IMR-90 (cell line): ENCODE results near the gene LBH. TPM values are rescaled to one million over a fixed set of nuclear protein-coding genes. Genes with fewer than 3 reads are reported as not detected.

Source experiments
- ATAC-seq: fragments of 200-7000 bp; cut with Tn5 transposase; 2 replicates; pipeline ENCODE4 v1.9.1; 2020; ENCODE audit warnings: low read depth, mild to moderate bottlenecking, moderate library complexity
- BruUV-seq: library from RNA; stranded (reverse); fragments of 400-500 nt; replicated peaks from 2 replicates; lab custom pipeline; 2021; lab: Mats Ljungman, UMichigan
- CTCF ChIA-PET: fragments of 300-600 bp; formaldehyde crosslinking; extraction: SDS; loops from one replicate; lab custom pipeline; 2021; ENCODE audit warnings: antibody characterized with exemption; lab: Yijun Ruan, JAX
- POLR2A ChIA-PET: fragments of 300-600 bp; sonication (Branson Sonifier 250); formaldehyde crosslinking; loops from one replicate; lab custom pipeline; 2022; ENCODE audit warnings: antibody characterized with exemption; ENCODE audit not compliant: unreplicated experiment; lab: Charles Lee
- DNase-seq: peaks from one replicate; pipeline ENCODE4 v3.0.0; 2013
- H2AFZ ChIP-seq: replicated peaks from 2 replicates; pipeline ENCODE3; 2013; ENCODE audit warnings: low read length, mild to moderate bottlenecking; ENCODE audit not compliant: poor library complexity
- H2AK5ac ChIP-seq: 2 replicates; pipeline ENCODE4 v1.6.1; 2013; ENCODE audit warnings: low read depth, low read length, inconsistent platforms
- H2AK9ac ChIP-seq: replicated peaks from 2 replicates; pipeline ENCODE3; 2013; ENCODE audit warnings: mild to moderate bottlenecking, low read depth, low read length, moderate library complexity; ENCODE audit not compliant: poor library complexity
- H2BK120ac ChIP-seq: 2 replicates; pipeline ENCODE4 v1.6.1; 2013; ENCODE audit warnings: low read depth, low read length, inconsistent platforms
- H2BK15ac ChIP-seq: 3 replicates; pipeline ENCODE4 v1.6.1; 2013; ENCODE audit warnings: low read depth, low read length, inconsistent platforms
- H2BK20ac ChIP-seq: 2 replicates; pipeline ENCODE4 v1.6.1; 2013; ENCODE audit warnings: low read depth, mild to moderate bottlenecking, inconsistent platforms, low read length, moderate library complexity
- H2BK5ac ChIP-seq: 2 replicates; pipeline ENCODE4 v1.6.1; 2013; ENCODE audit warnings: mild to moderate bottlenecking, low read depth, low read length, inconsistent platforms; ENCODE audit not compliant: poor library complexity, severe bottlenecking
- H3K14ac ChIP-seq: replicated peaks from 2 replicates; pipeline ENCODE4 v1.6.1; 2013; ENCODE audit warnings: low read depth, low read length, inconsistent platforms
- H3K18ac ChIP-seq: 2 replicates; pipeline ENCODE4 v1.6.1; 2013; ENCODE audit warnings: low read depth, low read length, control low read depth
- H3K23ac ChIP-seq: 2 replicates; pipeline ENCODE4 v1.6.1; 2013; ENCODE audit warnings: low read depth, low read length, inconsistent platforms
- H3K27ac ChIP-seq: 2 replicates; pipeline ENCODE4 v1.5.1; 2013; ENCODE audit warnings: mild to moderate bottlenecking, control low read depth, low read length; ENCODE audit not compliant: insufficient read depth
- H3K27me3 ChIP-seq: 2 replicates; pipeline ENCODE4 v1.6.1; 2013; ENCODE audit warnings: low read length; ENCODE audit not compliant: control insufficient read depth, insufficient read depth
- H3K36me3 ChIP-seq: 2 replicates; pipeline ENCODE4 v1.6.1; 2013; ENCODE audit warnings: low read length, mixed read lengths; ENCODE audit not compliant: control insufficient read depth, insufficient read depth
- H3K4ac ChIP-seq: 2 replicates; pipeline ENCODE4 v1.6.1; 2013; ENCODE audit warnings: low read depth, low read length, inconsistent platforms
- H3K4me1 ChIP-seq: 2 replicates; pipeline ENCODE4 v1.6.1; 2013; ENCODE audit warnings: low read length, mixed read lengths; ENCODE audit not compliant: control insufficient read depth, insufficient read depth
- H3K4me2 ChIP-seq: 2 replicates; pipeline ENCODE4 v1.6.1; 2013; ENCODE audit warnings: low read depth, mild to moderate bottlenecking, control low read depth, low read length, moderate library complexity
- H3K4me3 ChIP-seq: 2 replicates; pipeline ENCODE4 v1.5.1; 2013; ENCODE audit warnings: low read depth, mild to moderate bottlenecking, control low read depth, low read length, moderate library complexity; ENCODE audit not compliant: insufficient read depth
- H3K56ac ChIP-seq: 2 replicates; pipeline ENCODE4 v1.6.1; 2013; ENCODE audit warnings: low read length, inconsistent platforms; ENCODE audit not compliant: insufficient read depth; ENCODE audit errors: extremely low read depth
- H3K79me1 ChIP-seq, 2 experiments: 2 replicates each; pipeline ENCODE4 v1.6.1; 2013; ENCODE audit warnings: low read length in 2 of 2, inconsistent platforms in 1 of 2, low read depth in 1 of 2
- H3K9ac ChIP-seq: 2 replicates; pipeline ENCODE4 v1.6.1; 2013; ENCODE audit warnings: low read depth, low read length, control low read depth
- H3K9me1 ChIP-seq: 2 replicates; pipeline ENCODE4 v1.6.1; 2013; ENCODE audit warnings: low read length, inconsistent platforms; ENCODE audit not compliant: insufficient read depth
- H3K9me3 ChIP-seq: 2 replicates; pipeline ENCODE4 v1.6.1; 2013; ENCODE audit warnings: low read length; ENCODE audit not compliant: control insufficient read depth, insufficient read depth
- H4K20me1 ChIP-seq: 2 replicates; pipeline ENCODE4 v1.6.1; 2013; ENCODE audit warnings: low read length, inconsistent platforms; ENCODE audit not compliant: insufficient read depth
- H4K5ac ChIP-seq: 2 replicates; pipeline ENCODE4 v1.6.1; 2013; ENCODE audit warnings: mild to moderate bottlenecking, low read depth, low read length, control low read depth
- H4K8ac ChIP-seq, 2 experiments: 2 replicates each; pipeline ENCODE4 v1.6.1; 2013; ENCODE audit warnings: low read depth in 2 of 2, low read length in 2 of 2, control low read depth in 1 of 2, inconsistent platforms in 1 of 2
- H4K91ac ChIP-seq: 2 replicates; pipeline ENCODE4 v1.6.1; 2013; ENCODE audit warnings: low read depth, low read length, inconsistent platforms; ENCODE audit not compliant: insufficient read depth
- CHD1 ChIP-seq: IDR thresholded peaks from 2 replicates; pipeline ENCODE4 v1.6.1; 2012; ENCODE audit warnings: low read depth, low read length, improper control_type of control experiment
- CTCF ChIP-seq: conservative IDR thresholded peaks from 2 replicates; pipeline ENCODE4 v1.5.1; 2012; ENCODE audit warnings: mild to moderate bottlenecking, low read depth, low read length, improper control_type of control experiment
- ELK1 ChIP-seq: fragments of 150-350 bp; IDR thresholded peaks from 2 replicates; pipeline ENCODE4 v1.6.1; 2016; ENCODE audit warnings: low read depth, mild to moderate bottlenecking, low read length, moderate library complexity, borderline replicate concordance
- MAZ ChIP-seq: IDR thresholded peaks from 2 replicates; pipeline ENCODE4 v1.6.1; 2012; ENCODE audit warnings: low read depth, mild to moderate bottlenecking, low read length, improper control_type of control experiment, moderate library complexity, borderline replicate concordance
- MXI1 ChIP-seq: IDR thresholded peaks from 2 replicates; pipeline ENCODE4 v1.6.1; 2012; ENCODE audit warnings: low read depth, mild to moderate bottlenecking, low read length, moderate library complexity, borderline replicate concordance
- NFE2L2 ChIP-seq: fragments of 150-350 bp; IDR thresholded peaks from 2 replicates; pipeline ENCODE4 v1.6.1; 2016; ENCODE audit warnings: low read depth, mild to moderate bottlenecking, low read length
- POLR2A ChIP-seq: IDR thresholded peaks from 2 replicates; pipeline ENCODE4 v1.6.1; 2012; ENCODE audit warnings: mild to moderate bottlenecking, low read depth, low read length
- RFX5 ChIP-seq: IDR thresholded peaks from 2 replicates; pipeline ENCODE4 v1.8.0; 2012; ENCODE audit warnings: low read depth, mild to moderate bottlenecking, low read length, moderate library complexity
- SMC3 ChIP-seq: fragments of 150-350 bp; IDR thresholded peaks from 2 replicates; pipeline ENCODE4 v1.6.1; 2016; ENCODE audit warnings: low read depth, mild to moderate bottlenecking, antibody characterized with exemption, low read length, moderate library complexity
- USF2 ChIP-seq: fragments of 150-350 bp; IDR thresholded peaks from 2 replicates; pipeline ENCODE4 v1.6.1; 2017; ENCODE audit warnings: mild to moderate bottlenecking, antibody characterized with exemption, low read length, low read depth
- WGBS, 2 experiments: methylation state at CpG; one replicate each; pipeline versions ENCODE4 v1.1.5 to v1.1.7; 2013; ENCODE audit warnings: missing lambda C conversion rate in 2 of 2; ENCODE audit not compliant: insufficient read length in 1 of 2; ENCODE audit errors: extremely low coverage in 2 of 2; 5-methylcytosine and 5-hydroxymethylcytosine counted together
- dilution Hi-C: fragments of 300-500 bp; cut with HindIII; formaldehyde crosslinking; loops from one replicate; pipeline ENCODE4 v1.14.3; 2018; ENCODE audit warnings: low sequenced_read_pairs; ENCODE audit not compliant: unreplicated experiment
- in situ Hi-C: fragments of 300-500 bp; cut with MboI; formaldehyde crosslinking; loops from 3 replicates; pipeline ENCODE4 v1.14.3; 2019; ENCODE audit warnings: low sequenced_read_pairs, inconsistent platforms, mixed read lengths
- intact Hi-C: fragments of 100-400 bp; cut with micrococcal nuclease; formaldehyde crosslinking; loops from 2 replicates; pipeline ENCODE4 v1.10.0; 2022
- polyA plus RNA-seq, 3 experiments: library from polyadenylated mRNA; depleted of rRNA; stranded (reverse); fragments of >200 nt; gene quantifications; 2 replicates each; pipeline ENCODE4 v1.2.3, GENCODE V29; 2012; ENCODE audit warnings: low replicate concordance in 1 of 3
- total RNA-seq: library from RNA; depleted of rRNA; stranded (reverse); fragments of >200 nt; gene quantifications from 2 replicates; pipeline ENCODE4 v1.2.3, GENCODE V29; 2012

The LBH gene
- total and polyA plus RNA-seq, 2 of the 4 experiments (the other 2 are of a cell fraction), result 158 to 202 TPM

GRCh38 chr2:30267161-30267975 is 36.0 kb downstream of the LBH start:
- Histone ChIP-seq H3K36me3 (no peaks in the 10 kb centered on the region), H2BK15ac (peak overlapping the region; percentile 93; the same call in 2 of the 3 replicates), H3K79me1 (peaks cover 9 to 17% of the 10 kb centered on the region in 2 experiments; a peak in 2 of 4 replicates), H2AFZ (no peak overlapping the region), H2AK9ac (no peak overlapping the region), H4K5ac (peak overlapping the region; percentile 85), H2BK5ac (peak overlapping the region; percentile 31), H4K20me1 (no peaks in the 10 kb centered on the region), H3K4me2 (no peak overlapping the region), H3K18ac (peak overlapping the region; percentile 74), H3K27me3 (no peaks in the 10 kb centered on the region), H3K4ac (peak overlapping the region; percentile 99), H2AK5ac (peak overlapping the region; percentile 73), H3K9me1 (peaks cover 10% of the 10 kb centered on the region), H3K14ac (peak overlapping the region; percentile 16), H3K23ac (peak overlapping the region; percentile 40; the same call in 1 of the 2 replicates), H3K4me1 (peaks cover 13% of the 10 kb centered on the region), H3K4me3 (no peak overlapping the region), H2BK20ac (peak overlapping the region; percentile 99), H3K9ac (no peak overlapping the region), H4K91ac (peak overlapping the region; percentile 99), H3K9me3 (peaks cover 7% of the 10 kb centered on the region), H3K56ac (no peak overlapping the region), H3K27ac (peak overlapping the region; percentile 100; the same call in 1 of the 2 replicates), H4K8ac (peak overlapping the region; percentile 54 to 95; a peak in 3 of 4 replicates), H2BK120ac (peak overlapping the region; percentile 98)
- intact Hi-C loops, result no loop called here
- 92% methylated on average over 2 of the region's 13 CpGs; no CpG with 5 or more reads in 1 of the 2 experiments for WGBS, 2 experiments
- TF ChIP-seq USF2 (no peak), RFX5 (no peak), ELK1 (no peak), POLR2A (no peak), CTCF (no peak), SMC3 (no peak), NFE2L2 (no peak), MXI1 (no peak), MAZ (no peak), CHD1 (no peak)
- BruUV-seq, result no TSS peak
- ATAC-seq, result no peak
- dilution Hi-C loops, result no loop called here
- ChIA-PET CTCF (interaction anchor here (0.6 to 1.6 kb wide), 3 partner anchors 225 to 444 kb away, joined by 4 read pairs; no protein-coding TSS in a partner anchor), POLR2A (interaction anchor here (0.6 to 0.7 kb wide), 2 partner anchors 399 to 1882 kb away, joined by 4 to 7 read pairs; no protein-coding TSS in a partner anchor)
- DNase-seq, result no peak
- in situ Hi-C loops, result no loop called here
